Mesenteric fat pad (tissue), 1 donor: ENCODE measurements around the gene DUSP7. TPM values are rescaled to one million over a fixed set of nuclear protein-coding genes. Genes with fewer than 3 reads are reported as not detected.

ENCODE experiments used
- DNase-seq: peaks from one replicate; pipeline ENCODE4 v3.0.0-alpha.2; 2020; ENCODE audit warnings: low spot score
- total RNA-seq: library from RNA; stranded (reverse); fragmentation: NEBNext Ultra II Directional; extraction: Animal tissue kit (Norgen Biotek cat#: 25700); gene quantifications from one replicate; pipeline ENCODE4 v1.2.1, GENCODE V29; 2021
- donor health status: DM: yes; HTN: yes; CAD: no.

DUSP7 gene
- total RNA-seq, 1 donor from 2014 or later, result 17.2 TPM

DNA sequence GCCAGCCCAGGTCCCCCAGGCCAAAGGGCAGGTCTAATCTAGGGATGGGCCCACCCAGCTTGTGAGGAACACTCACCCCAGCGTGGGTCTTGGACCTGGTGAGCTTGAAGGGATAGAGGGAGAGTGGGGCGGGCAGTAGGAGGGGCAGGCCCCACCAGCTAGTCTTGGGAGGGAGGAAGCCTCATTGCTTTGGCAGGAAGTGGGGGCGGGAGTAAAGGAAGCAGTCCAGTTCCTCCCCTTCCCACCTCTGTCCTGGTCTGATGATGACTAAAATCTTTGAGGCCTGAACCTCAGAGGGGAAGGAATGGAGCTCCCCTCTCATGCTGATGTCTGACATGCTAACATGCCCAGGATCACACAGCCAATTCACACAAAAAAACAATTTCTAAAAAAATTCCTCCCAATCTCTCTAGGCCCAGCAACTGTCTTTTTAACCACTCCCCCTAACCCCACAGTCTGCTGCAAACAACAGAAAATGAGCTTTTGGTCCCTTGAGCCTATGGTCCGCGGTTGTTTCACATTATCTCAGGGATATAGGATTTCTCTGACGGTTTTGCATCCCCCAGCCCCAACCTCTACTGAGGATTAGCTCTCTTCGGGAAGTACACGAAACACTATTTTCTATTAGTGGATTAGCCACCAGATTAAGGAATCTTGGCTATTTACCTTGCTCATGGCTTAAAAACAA is 30.7 kb upstream of the DUSP7 start:
- DNase-seq, result no peak

DNA sequence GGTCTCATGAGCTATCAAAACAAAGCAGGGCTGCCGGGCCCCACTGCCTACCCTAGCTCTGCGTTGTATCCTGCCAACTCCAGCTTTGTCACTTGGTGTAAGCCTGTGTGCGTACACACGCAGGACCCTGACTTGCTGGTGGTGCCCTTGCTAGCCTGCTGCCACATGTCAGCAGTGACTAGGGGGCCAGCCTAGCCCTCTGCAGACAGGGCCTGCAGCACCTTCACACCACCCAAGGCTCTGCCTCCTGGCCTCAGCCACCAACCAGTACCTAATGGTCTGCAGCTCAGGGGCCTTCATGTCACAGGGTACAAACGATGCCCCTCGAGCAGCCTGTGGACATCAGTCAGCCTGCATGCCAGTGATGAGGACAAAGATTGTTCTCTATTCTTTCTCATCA is 30.1 kb upstream of the DUSP7 start:
- no peak for DNase-seq

DNA sequence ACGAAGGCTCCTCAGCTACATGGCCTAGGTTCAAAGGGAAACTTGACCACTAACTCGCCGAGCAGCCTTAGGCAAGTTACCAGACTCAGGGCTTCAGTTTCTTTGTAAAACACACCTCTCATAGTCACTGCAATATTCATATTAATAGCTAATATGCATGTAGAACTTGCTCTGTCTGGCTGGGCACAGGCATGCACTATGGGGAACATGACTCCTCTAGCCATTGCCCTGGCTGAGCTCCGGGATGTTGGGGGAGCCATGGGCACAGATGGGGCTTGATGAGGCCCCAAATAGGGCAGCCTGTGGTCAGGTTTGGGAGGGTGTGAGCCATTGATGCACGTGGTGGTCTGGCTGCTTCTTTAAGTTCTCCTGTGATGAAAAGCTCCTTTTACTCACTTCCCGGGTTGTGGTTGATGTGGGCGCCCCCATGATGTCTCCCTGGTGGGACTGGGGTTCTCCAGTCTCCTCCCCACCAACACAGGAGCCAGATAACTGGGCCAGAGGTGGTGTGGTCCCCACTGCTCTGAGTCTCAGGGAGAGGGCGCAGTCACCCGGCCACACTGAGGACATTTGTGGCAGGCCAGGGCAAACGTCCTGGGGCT is 29.4 kb upstream of the DUSP7 start:
- no peak for DNase-seq

DNA sequence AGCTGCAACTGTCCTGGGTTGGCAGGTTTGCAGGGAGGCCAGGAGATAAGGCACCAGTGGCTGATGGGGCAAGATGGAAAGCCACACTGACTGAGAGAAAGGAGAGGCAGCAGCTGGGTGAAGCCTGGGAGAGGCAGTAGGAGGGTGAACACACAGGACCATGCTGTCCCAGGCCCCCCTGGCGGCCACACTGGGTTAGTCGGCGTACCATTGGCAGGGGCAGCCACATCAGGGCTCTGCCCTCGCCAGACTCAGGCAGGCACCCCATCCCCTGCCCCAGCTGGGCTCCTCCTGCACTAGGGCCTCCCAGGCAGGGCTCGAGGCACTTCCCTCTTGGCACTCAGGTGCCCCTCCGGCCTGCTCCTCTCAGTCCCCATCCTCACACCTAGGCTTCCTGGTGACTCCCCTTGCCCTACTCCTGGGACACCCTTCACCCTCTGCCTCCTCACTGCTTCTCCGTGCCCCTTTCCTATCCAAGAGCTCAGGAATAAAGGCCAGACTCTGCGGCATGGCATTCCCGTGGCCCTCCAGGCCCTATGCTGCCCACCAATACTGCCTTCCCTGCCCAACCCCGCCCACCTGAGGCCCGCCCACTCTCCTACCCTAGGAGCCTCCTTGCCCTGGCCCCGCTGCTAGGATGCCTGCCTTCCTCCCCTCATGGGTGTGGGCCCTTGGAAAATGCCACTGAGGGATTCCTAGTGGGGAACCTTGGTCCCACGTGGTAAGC is 28.7 kb upstream of the DUSP7 start:
- no peak for DNase-seq

DNA sequence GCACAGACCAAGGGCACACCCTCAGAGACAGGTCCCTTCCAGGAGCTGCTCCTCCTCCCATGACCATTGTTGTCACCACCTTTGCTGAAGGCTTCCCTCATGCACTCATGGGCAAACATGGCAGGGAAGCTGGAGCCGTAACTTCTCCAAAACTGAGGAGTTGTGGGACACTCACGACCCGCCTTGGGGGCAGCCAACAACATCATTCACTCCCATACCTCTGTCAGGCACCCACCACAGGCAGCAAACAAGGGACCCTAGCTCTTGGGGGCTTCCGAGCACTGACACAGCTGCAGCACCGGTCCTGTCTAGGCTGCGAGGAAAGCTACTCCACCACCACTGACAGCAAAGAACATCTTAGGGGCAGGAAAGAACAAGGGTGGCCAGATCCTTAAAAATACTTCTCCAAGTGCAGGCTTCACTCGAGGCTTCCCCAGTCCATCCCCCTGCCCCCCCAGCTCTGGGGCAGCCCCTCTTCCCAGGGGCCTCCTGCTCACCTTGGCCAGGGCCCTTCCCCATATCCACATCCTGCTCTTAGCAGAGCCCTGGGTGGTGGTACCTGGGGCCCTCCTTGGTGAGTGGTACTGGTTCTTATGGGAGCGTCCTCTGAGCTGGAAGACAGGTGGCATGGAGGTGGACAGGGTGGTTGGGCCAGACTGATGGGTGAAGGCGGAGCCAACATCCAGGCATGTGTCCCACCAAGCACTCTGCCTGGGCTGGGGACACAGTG is 28.0 kb upstream of the DUSP7 start:
- no peak for DNase-seq

DNA sequence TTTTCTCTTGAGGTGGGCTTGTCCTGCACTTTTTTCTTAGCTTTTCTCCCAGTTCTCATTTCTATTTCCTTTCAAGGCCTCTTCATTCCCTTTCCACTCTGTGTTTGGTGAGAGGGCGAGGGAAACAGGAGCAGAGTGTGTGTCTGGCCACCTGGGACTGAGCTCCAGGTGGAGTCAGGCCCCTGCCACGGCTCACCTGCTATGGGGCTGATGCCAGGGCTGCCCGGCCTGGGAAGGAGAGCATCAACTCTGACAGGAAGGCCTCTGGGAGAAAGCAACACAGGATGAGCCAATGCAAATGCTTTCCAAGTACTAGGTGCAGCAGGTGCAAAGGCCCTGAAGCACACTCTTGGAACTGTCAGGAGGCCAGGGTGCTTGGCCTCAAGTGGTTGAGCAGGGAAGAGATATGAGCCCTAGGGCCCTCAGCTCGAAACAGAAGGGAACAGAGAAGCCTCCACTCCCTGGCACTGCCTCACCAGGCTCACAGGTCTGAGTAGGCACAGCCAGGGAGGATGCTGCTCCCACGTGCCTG is 27.3 kb upstream of the DUSP7 start:
- no peak for DNase-seq

DNA sequence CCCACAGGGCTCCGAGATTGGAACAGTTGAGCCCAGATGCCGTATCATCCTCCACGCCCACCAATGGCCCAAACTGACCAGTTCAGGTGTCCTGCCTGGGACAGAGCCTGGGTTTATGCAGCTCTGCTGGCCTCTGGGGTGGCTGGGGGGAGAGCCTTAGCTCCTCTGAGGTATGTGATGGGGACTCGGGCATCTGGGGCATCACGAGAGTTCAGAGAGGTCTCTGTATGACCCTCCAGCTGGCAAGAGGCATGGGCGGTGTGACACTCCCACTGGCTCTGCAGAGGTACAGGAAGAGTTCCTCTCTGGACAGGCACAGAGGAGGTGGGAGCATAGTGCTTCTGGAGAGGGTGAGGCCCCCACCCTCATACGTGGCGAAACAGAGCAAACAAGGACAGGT is 26.6 kb upstream of the DUSP7 start:
- DNase-seq, result no peak

DNA sequence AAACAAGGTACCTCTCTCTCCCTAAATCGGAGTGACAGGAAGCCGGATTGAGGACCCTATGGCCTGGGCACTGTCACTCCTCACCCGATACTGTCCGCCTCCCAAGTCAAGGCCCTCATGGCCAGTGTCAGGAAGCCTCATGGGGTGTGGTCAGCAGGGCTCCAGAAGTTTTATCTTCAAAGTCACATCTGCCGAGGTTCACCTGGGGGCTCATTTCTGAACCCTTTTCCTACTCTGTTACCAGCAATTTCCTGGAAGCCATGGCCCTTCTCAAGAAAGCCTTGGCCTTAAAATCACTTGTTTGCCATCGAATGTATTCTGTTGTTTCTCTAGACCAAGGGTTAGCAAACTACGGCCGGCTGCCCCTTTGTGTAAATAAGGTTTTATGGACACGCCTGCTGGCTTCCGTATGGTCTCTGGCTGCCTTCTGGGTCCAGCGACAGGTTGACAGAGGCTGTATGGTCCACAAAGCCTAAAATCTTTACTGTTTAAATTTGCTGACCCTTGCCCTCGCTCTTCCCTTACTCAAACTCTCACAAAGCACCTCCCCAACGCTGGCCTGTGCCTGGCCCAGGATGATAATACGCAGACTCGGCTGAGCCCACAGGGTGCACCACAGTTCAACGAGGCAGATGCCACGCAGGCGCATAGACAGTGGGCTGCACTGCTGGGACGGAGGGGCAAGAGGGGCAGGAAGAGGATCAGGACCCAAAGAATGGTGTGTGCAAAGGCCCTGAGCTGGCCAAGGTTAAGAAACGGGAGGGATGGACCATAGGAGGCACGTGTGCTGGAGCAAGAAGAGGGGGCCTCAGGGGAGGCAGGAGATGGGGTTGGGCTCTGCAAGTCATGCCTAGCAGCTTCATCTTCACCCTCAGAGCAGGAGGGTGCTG is 24.7 kb upstream of the DUSP7 start:
- no peak for DNase-seq

DNA sequence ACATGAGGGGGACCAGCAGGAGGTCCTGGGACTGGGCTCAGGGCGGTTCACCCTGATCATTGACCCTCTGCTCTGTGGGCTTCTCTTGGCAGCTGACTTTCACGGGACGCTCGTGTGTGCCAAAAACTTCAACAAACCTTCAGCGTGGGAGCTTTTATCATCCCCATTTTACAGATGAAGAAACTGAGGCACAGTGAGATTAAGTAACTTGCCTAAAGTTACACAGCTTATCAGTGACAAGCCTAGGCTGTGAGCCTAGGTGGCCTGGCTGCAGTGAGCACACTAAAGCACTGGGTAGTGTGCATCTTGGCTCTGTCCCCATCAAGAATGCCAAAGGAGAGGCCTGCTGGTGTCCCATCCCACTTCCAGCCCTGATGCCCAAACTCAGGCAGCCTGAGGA is 23.6 kb upstream of the DUSP7 start:
- DNase-seq, result no peak

DNA sequence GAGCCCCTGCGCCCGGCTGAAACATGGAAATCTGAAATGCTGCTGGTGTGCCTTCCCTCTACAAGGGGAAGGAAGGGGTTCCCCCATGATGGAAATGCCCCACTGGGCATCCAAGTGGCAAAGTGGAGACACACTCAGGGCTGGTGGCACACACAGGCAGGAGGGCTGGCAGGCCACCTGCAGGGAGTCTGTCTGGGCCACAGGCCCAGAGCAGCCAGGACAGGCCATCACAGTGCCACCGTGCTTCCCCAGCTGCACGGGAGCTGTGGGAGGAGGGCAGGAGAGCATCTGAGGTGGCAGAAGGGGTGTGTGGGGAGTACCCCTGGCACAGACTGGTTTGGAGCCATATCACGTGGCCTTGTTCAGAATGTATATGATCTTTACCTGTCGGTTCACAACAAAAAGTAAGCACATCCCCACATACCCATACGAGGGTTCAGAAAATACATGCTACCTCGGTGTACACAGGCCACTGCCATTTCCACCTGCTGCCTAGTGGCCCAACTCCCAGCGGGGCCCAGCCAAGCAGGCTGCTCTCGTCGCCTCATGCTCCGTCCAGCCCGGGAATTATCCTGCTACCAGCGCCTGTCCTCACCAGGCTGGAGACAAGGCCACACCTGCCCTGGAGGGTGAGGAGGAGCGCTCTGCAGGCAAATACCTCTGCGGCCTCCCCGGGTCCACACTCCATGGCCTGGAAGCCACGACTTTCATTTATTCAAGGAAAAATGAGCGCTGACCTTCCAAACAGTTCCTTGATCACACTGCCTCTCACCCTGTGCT is 22.6 kb upstream of the DUSP7 start:
- no peak for DNase-seq

DNA sequence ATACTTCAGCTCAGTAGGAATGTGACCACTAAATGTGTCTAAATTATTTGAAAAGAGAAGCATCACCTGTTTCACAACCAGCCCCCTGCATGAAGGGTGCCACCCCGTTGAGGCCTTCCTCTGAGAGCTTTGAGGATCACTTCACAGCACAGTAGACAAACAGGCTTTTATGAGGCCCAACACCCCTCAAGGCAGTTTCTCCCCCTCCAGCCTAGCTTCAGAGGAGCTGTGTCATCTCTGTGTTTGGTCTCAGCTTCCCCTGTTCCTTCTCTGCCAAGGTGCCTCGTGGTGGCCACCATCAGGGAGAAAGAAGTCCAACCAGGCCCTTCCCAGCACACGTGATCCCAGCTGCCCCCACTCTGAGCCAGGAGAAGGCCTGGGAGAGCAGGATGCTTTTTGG is 21.6 kb upstream of the DUSP7 start:
- DNase-seq, result no peak

DNA sequence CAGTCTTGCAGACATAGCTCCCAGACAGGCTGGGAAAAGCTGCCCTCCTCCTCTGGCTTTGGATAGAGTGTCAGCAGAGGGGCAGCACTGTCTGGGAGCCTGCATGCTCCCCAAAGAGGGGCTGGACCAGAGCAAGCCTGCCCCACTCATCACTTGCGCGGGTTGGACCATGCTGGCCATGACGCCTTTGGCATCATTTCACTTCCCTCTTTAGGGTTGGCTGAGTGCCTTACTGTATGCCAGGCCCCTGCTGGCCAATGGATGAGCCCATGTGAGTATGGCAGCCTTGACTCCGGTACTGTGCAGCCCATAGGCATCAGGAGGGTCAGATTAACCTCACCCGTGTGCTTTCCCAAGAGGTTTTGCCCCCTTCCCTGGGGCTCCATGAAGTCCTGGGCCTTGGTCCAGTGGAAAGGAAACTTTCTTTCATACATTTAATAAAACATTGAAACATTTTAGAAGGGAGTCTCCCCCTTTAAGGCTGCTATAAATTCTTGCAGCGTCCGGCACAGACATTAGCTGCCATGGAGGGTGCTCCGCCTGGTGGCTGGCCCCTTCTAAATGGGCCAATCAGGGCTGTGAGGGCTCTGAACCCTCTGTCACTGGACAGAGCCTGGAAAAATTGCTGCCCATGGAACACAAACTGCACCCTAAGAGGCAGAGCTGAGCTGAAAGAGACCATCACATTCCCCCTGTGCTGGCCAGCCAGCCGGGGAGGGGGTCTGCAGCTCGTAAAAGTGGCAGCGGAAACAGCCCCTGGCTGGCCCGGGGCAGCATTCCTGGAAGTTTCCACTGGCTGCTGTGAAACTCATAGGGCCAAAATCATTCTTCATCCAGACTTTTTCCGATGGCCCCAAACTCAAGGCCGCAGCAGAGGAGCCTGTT is 20.8 kb upstream of the DUSP7 start:
- DNase-seq, result no peak

DNA sequence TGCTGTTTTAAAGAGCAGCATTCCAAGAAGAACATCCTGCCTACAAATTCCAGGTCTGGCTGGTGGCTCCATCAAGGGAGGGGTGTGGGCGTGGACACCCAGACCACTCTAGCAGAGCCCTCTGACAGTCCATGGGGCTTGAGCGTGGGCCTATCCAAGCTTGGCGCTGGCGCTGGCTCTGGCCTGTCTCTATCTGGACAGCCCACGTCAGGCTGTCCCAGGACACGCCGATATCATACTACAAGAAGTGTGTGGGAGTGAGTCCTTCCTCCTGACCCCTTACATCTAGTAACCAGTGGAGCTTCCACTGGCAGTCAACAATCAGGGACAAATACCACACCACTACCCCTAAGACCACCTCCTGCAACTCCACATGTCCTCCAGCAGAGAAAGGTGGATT is 17.1 kb upstream of the DUSP7 start:
- DNase-seq, result no peak

DNA sequence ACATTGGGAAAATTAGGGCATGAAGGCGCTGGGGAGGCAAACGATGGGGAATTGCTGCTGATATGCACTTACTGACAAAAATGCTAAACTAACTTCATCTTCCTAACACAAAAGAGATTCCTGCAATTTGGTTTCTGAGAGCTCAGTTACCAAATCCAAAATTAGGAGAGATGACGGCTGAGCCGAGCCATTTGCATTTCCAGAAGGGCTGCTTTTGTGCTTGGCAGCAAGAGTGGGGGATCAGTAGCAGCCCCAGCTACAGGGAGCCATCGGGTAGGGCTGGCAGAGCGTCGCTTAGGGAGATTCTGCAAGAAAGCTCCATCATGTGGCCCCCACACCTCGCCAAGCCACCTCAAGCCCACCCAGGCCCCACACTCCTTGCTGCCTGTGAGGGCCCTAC is 16.1 kb upstream of the DUSP7 start:
- no peak for DNase-seq

DNA sequence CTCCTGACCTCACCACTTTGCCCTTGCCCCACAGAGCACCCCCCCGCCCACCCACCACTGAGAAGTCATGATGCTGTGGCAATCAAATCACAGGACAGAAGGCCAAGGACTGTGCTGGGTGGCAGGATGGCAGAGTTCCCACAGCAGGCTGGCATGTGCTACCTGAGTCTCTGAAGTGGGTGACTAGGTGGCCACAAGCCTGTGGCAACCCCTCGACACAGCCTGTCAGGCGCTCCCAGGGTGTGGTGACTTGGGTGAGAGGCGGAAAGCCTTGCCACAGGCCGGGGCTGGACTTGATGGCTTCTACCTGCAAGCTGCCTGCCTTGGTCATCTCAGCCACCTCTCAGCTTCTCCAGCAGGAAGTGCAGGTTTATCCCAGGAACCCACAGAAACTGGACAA is 15.6 kb upstream of the DUSP7 start:
- no peak for DNase-seq

DNA sequence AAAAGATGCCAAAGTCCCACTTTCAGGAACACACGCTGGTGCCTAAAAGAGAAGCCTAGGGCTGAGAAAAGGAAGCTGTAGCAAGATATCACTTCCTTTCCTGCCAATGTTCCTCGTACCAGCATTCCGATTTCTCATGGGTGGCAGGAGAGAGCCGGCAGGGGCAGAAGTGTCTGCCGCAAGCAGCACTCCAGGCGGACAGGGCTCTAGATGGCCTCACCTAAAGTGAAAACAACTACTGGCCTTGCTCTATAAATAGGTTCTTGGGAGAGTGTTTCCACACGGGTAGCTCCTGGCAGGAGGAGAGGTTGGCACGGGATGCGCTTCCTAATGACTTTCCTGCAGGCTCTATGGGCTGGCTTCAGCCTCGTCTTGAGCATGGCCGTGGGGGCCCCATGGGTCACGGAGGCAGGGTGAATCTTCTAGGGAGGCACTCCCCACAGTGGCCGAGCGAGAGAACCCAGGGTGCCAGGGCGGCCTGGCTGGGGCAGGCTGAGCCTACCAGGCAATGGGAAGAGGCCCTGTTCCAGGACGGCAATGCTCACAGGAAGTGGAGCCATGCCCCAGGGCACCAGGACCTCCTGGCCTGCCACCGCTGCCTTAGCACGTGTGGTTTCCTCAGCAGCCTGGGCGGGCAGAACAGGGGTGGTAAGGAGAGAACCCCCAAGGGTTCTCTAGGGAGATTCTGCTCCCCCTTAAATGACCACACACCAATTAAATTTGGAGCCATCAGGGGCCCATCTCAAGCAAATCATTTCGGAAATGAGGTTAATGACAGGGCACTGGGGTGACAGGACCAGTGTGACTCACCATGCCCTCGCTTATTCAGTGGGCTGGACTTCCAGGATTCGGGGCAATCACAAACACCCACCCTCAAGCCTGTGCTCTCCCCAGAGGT is 14.6 kb upstream of the DUSP7 start:
- DNase-seq, result no peak

DNA sequence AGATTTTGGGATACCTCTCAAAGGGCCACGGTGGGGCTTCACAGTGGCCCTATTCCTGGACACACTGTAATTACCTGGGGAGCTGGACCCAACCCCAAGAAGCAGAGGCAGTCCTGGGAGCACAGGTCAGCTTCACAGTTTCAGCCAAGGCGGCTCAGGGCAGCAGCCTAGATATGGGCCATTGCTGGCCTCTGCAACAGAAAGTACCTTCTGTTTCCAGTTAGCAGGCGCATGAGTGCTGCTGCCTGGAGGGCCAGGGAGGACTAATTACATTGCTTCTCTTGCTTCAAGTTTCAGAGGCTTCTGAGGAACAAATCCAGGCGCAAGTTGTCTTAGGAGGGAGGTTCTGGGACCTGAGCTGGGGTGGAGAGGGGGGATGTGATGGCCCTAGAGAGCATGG is 13.5 kb upstream of the DUSP7 start:
- no peak for DNase-seq

DNA sequence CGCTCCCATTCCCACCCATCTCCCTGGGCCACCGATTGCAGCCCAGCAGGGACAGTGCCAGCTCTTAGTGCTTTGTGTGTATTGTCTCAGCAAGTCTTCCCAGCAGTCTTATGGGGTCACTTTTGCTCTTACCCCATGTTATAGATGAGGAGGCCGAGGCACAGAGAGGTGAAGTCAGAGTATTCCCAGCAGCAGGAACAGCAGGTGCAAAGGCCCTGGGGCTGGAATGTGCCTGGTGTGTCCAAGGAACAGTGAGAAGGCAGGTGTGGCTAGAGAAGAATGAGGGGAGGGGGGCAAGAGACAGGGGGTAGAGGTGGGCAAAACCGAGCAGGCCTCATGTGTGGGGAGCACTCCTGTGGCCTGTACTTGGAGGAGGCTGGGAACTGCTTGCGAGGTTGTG is 12.8 kb upstream of the DUSP7 start:
- no peak for DNase-seq
